GM23338 (cell line): Measurements from ENCODE around the gene OARD1. TPM values are rescaled to one million over a fixed set of nuclear protein-coding genes. Genes with fewer than 3 reads are reported as not detected.
A peak's percentile ranks its signal among the peaks of the same experiment; 100 is the strongest.

ENCODE experiments used
- ATAC-seq: fragments of 200-7000 bp; cut with Tn5 transposase; 3 replicates; pipeline ENCODE4 v1.9.1; 2020
- DNase-seq: peaks from one replicate; pipeline ENCODE4 v3.0.0-alpha.2; 2015; ENCODE audit warnings: low spot score
- H2AFZ ChIP-seq: fragments of 200-600 bp; sonication (generic); 2 replicates; pipeline ENCODE4 v1.8.0; 2016; ENCODE audit warnings: antibody characterized with exemption, mild to moderate bottlenecking, moderate library complexity
- H3F3A ChIP-seq: fragments of 200-600 bp; sonication (generic); replicated peaks from 2 replicates; pipeline ENCODE4 v1.8.0; 2017; ENCODE audit warnings: antibody characterized with exemption, mixed run types, low read depth
- H3K27ac ChIP-seq: fragments of 200-600 bp; sonication (generic); 2 replicates; pipeline ENCODE4 v1.6.1; 2016; ENCODE audit warnings: low read depth
- H3K27me3 ChIP-seq: fragments of 200-600 bp; sonication (generic); 2 replicates; pipeline ENCODE4 v1.8.0; 2016; ENCODE audit warnings: mild to moderate bottlenecking, mixed run types, moderate library complexity; ENCODE audit not compliant: insufficient read depth
- H3K36me3 ChIP-seq: fragments of 200-600 bp; sonication (generic); 2 replicates; pipeline ENCODE4 v1.8.0; 2016; ENCODE audit warnings: mild to moderate bottlenecking; ENCODE audit not compliant: insufficient read depth
- H3K4me1 ChIP-seq: fragments of 200-600 bp; sonication (generic); 2 replicates; pipeline ENCODE4 v1.8.0; 2016; ENCODE audit warnings: mild to moderate bottlenecking, moderate library complexity; ENCODE audit not compliant: insufficient read depth
- H3K4me2 ChIP-seq: fragments of 200-600 bp; sonication (generic); 2 replicates; pipeline ENCODE4 v1.7.1; 2017; ENCODE audit warnings: mixed run types
- H3K4me3 ChIP-seq: fragments of 200-600 bp; sonication (generic); 2 replicates; pipeline ENCODE4 v1.6.1; 2016; ENCODE audit warnings: mixed run types
- H3K79me2 ChIP-seq: fragments of 200-600 bp; sonication (generic); replicated peaks from 2 replicates; pipeline ENCODE4 v1.8.0; 2017; ENCODE audit warnings: mild to moderate bottlenecking; ENCODE audit not compliant: insufficient read depth
- H3K9me2 ChIP-seq: fragments of 200-600 bp; sonication (generic); 2 replicates; pipeline ENCODE4 v1.8.0; 2017; ENCODE audit not compliant: insufficient read depth
- H4K20me1 ChIP-seq: fragments of 200-600 bp; sonication (generic); replicated peaks from 2 replicates; pipeline ENCODE4 v1.8.0; 2017; ENCODE audit warnings: mild to moderate bottlenecking; ENCODE audit not compliant: insufficient read depth
- H3K27ac Mint-ChIP-seq: 2 replicates; pipeline ENCODE4 v1.8.0; 2020; ENCODE audit warnings: inconsistent platforms, mild to moderate bottlenecking, moderate library complexity, mixed read lengths
- H3K27me3 Mint-ChIP-seq: 3 replicates; pipeline ENCODE4 v1.8.0; 2022; ENCODE audit warnings: low read depth, mild to moderate bottlenecking, moderate library complexity, mixed read lengths, inconsistent platforms; ENCODE audit not compliant: insufficient read depth, poor library complexity
- H3K36me3 Mint-ChIP-seq: 3 replicates; pipeline ENCODE4 v1.8.0; 2021; ENCODE audit warnings: low read depth, mild to moderate bottlenecking, inconsistent platforms, moderate library complexity, mixed read lengths
- H3K4me1 Mint-ChIP-seq: 3 replicates; pipeline ENCODE4 v1.8.0; 2020; ENCODE audit warnings: mild to moderate bottlenecking, inconsistent platforms, mixed read lengths
- H3K4me3 Mint-ChIP-seq: 3 replicates; pipeline ENCODE4 v1.8.0; 2021; ENCODE audit warnings: moderate library complexity, mild to moderate bottlenecking, inconsistent platforms, mixed read lengths
- H3K9me3 Mint-ChIP-seq: 3 replicates; pipeline ENCODE4 v1.8.0; 2020; ENCODE audit warnings: moderate library complexity, mild to moderate bottlenecking, inconsistent platforms, mixed read lengths
- CREB1 ChIP-seq: fragments of 250-450 bp; sonication (Bioruptor Pico); IDR thresholded peaks from 2 replicates; pipeline ENCODE4 v1.5.0; 2020; ENCODE audit warnings: low read depth, mild to moderate bottlenecking, moderate library complexity
- EZH2 ChIP-seq: fragments of 200-600 bp; sonication (generic); IDR thresholded peaks from one replicate; pipeline ENCODE4 v1.8.0; 2017; ENCODE audit warnings: antibody characterized with exemption, mild to moderate bottlenecking, low read depth; ENCODE audit not compliant: unreplicated experiment
- EZH2phosphoT487 ChIP-seq: fragments of 200-600 bp; sonication (generic); IDR thresholded peaks from one replicate; pipeline ENCODE4 v1.8.1; 2018; ENCODE audit warnings: antibody characterized with exemption; ENCODE audit not compliant: unreplicated experiment
- JUNB ChIP-seq: IDR thresholded peaks from one replicate; pipeline ENCODE4 v1.6.1; 2016; ENCODE audit warnings: antibody characterized with exemption; ENCODE audit not compliant: unreplicated experiment
- NANOG ChIP-seq: IDR thresholded peaks from 2 replicates; pipeline ENCODE4 v1.6.1; 2016; ENCODE audit warnings: antibody characterized with exemption, borderline replicate concordance
- POLR2AphosphoS5 ChIP-seq: IDR thresholded peaks from 2 replicates; pipeline ENCODE4 v1.6.1; 2016; ENCODE audit warnings: antibody characterized with exemption, low read depth
- STAT1 ChIP-seq: IDR thresholded peaks from one replicate; pipeline ENCODE4 v1.6.1; 2016; ENCODE audit warnings: antibody characterized with exemption; ENCODE audit not compliant: unreplicated experiment
- ZNF114 ChIP-seq: fragments of 250-450 bp; sonication (Bioruptor Pico); IDR thresholded peaks from 2 replicates; pipeline ENCODE4 v1.5.0; 2020; ENCODE audit warnings: mild to moderate bottlenecking, moderate library complexity
- polyA plus RNA-seq: library from polyadenylated mRNA; unstranded; fragments of >200 nt; fragmentation: Nextera tagmentation; extraction: Ambion mirVana; gene quantifications from 2 replicates; pipeline ENCODE4 v1.2.1, GENCODE V29; 2016
- total RNA-seq: library from RNA; depleted of rRNA; stranded (reverse); fragments of >200 nt; shearing (Covaris generic); gene quantifications from 2 replicates; pipeline ENCODE4 v1.2.3, GENCODE V29; 2014
- TF ChIP-seq, protein P1 (sequence below): IDR thresholded peaks from 2 replicates; pipeline ENCODE4 v1.6.1; 2016; ENCODE audit warnings: antibody characterized with exemption
- TF ChIP-seq, protein P2 (sequence below): fragments of 250-450 bp; sonication (Bioruptor Pico); IDR thresholded peaks from 2 replicates; pipeline ENCODE4 v1.5.0; 2020; ENCODE audit warnings: mild to moderate bottlenecking, moderate library complexity
- TF ChIP-seq, protein P3 (sequence below): IDR thresholded peaks from one replicate; pipeline ENCODE4 v1.6.1; 2018; ENCODE audit warnings: antibody characterized with exemption; ENCODE audit not compliant: unreplicated experiment
- TF ChIP-seq, protein P4 (sequence below), 2 experiments: fragments of 200-600 bp in 1 of 2; sonication (generic) in 1 of 2; conservative IDR thresholded peaks; 2 replicates each; pipeline versions ENCODE4 v1.5.1 to v1.6.1; 2016 to 2017; ENCODE audit warnings: antibody characterized with exemption in 2 of 2, low read depth in 2 of 2, mild to moderate bottlenecking in 2 of 2, moderate library complexity in 1 of 2

The OARD1 gene
- total and polyA plus RNA-seq, 2 experiments from 2014 or later, result 25.9 to 60.8 TPM

DNA sequence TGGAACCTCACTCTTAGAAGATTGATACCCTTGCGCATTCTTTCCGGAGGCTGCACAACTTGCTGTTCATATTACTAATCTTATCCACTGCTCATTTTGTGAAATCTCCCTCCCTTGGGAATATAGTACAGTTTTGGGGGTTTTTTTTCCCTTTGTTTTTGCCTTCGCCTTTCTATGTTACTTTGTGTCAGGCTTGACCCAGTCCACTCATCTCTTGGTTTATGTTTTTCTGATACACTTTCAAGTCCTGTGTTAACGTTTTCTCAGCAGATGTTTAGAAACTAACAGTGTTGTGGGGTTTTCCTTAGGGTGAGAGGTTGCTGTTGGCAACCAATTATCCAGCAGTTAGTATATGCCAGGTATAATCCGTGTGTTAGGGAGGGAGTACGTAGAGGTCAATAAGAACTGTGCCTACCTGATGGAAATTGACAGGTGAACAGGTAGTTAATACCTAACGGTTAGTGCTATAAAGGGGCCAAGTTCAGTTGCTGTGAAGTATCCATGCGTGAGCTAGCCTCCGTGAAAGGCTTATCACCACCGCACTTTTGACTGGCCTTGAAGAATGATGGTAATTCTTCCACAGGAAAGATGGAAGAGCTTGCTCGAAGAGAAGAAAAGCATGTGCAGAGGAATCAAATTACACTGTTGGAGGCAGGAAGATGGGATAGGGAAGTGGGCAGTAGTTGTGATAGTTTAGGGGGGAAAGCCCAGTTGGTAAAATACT is 2.0 kb upstream of the OARD1 start:
- Histone ChIP-seq H3K9me2 (no peaks in the 10 kb centered on the region), H3K79me2 (peaks cover 65% of the 10 kb centered on the region), H3K27ac (peak overlapping the region; percentile 76), H3K36me3 (peaks cover 4% of the 10 kb centered on the region; the same call in 1 of the 2 replicates), H3F3A (peaks cover 2% of the 10 kb centered on the region; the same call in 1 of the 2 replicates), H3K27me3 (no peaks in the 10 kb centered on the region), H2AFZ (no peak overlapping the region), H3K4me3 (peak overlapping the region; percentile 66), H4K20me1 (peaks cover 21% of the 10 kb centered on the region; the same call in 1 of the 2 replicates), H3K4me1 (peaks cover 33% of the 10 kb centered on the region), H3K4me2 (peak overlapping the region; percentile 90)
- TF ChIP-seq NANOG (no peak), STAT1 (no peak), EZH2 (no peak), JUNB (no peak), ZNF114 (no peak), POLR2AphosphoS5 (no peak), CREB1 (CRISPR knock-in tag) (no peak), EZH2phosphoT487 (no peak)
- TF ChIP-seq, protein P1, sequence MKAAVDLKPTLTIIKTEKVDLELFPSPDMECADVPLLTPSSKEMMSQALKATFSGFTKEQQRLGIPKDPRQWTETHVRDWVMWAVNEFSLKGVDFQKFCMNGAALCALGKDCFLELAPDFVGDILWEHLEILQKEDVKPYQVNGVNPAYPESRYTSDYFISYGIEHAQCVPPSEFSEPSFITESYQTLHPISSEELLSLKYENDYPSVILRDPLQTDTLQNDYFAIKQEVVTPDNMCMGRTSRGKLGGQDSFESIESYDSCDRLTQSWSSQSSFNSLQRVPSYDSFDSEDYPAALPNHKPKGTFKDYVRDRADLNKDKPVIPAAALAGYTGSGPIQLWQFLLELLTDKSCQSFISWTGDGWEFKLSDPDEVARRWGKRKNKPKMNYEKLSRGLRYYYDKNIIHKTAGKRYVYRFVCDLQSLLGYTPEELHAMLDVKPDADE, result no peak
- TF ChIP-seq, protein P2, sequence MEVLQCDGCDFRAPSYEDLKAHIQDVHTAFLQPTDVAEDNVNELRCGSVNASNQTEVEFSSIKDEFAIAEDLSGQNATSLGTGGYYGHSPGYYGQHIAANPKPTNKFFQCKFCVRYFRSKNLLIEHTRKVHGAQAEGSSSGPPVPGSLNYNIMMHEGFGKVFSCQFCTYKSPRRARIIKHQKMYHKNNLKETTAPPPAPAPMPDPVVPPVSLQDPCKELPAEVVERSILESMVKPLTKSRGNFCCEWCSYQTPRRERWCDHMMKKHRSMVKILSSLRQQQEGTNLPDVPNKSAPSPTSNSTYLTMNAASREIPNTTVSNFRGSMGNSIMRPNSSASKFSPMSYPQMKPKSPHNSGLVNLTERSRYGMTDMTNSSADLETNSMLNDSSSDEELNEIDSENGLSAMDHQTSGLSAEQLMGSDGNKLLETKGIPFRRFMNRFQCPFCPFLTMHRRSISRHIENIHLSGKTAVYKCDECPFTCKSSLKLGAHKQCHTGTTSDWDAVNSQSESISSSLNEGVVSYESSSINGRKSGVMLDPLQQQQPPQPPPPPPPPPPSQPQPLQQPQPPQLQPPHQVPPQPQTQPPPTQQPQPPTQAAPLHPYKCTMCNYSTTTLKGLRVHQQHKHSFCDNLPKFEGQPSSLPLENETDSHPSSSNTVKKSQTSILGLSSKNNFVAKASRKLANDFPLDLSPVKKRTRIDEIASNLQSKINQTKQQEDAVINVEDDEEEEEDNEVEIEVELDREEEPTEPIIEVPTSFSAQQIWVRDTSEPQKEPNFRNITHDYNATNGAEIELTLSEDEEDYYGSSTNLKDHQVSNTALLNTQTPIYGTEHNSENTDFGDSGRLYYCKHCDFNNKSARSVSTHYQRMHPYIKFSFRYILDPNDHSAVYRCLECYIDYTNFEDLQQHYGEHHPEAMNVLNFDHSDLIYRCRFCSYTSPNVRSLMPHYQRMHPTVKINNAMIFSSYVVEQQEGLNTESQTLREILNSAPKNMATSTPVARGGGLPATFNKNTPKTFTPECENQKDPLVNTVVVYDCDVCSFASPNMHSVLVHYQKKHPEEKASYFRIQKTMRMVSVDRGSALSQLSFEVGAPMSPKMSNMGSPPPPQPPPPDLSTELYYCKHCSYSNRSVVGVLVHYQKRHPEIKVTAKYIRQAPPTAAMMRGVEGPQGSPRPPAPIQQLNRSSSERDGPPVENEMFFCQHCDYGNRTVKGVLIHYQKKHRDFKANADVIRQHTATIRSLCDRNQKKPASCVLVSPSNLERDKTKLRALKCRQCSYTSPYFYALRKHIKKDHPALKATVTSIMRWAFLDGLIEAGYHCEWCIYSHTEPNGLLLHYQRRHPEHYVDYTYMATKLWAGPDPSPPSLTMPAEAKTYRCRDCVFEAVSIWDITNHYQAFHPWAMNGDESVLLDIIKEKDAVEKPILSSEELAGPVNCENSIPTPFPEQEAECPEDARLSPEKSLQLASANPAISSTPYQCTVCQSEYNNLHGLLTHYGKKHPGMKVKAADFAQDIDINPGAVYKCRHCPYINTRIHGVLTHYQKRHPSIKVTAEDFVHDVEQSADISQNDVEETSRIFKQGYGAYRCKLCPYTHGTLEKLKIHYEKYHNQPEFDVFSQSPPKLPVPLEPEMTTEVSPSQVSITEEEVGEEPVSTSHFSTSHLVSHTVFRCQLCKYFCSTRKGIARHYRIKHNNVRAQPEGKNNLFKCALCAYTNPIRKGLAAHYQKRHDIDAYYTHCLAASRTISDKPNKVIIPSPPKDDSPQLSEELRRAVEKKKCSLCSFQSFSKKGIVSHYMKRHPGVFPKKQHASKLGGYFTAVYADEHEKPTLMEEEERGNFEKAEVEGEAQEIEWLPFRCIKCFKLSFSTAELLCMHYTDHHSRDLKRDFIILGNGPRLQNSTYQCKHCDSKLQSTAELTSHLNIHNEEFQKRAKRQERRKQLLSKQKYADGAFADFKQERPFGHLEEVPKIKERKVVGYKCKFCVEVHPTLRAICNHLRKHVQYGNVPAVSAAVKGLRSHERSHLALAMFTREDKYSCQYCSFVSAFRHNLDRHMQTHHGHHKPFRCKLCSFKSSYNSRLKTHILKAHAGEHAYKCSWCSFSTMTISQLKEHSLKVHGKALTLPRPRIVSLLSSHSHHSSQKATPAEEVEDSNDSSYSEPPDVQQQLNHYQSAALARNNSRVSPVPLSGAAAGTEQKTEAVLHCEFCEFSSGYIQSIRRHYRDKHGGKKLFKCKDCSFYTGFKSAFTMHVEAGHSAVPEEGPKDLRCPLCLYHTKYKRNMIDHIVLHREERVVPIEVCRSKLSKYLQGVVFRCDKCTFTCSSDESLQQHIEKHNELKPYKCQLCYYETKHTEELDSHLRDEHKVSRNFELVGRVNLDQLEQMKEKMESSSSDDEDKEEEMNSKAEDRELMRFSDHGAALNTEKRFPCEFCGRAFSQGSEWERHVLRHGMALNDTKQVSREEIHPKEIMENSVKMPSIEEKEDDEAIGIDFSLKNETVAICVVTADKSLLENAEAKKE (CRISPR knock-in tag), result no peak
- TF ChIP-seq, protein P3, sequence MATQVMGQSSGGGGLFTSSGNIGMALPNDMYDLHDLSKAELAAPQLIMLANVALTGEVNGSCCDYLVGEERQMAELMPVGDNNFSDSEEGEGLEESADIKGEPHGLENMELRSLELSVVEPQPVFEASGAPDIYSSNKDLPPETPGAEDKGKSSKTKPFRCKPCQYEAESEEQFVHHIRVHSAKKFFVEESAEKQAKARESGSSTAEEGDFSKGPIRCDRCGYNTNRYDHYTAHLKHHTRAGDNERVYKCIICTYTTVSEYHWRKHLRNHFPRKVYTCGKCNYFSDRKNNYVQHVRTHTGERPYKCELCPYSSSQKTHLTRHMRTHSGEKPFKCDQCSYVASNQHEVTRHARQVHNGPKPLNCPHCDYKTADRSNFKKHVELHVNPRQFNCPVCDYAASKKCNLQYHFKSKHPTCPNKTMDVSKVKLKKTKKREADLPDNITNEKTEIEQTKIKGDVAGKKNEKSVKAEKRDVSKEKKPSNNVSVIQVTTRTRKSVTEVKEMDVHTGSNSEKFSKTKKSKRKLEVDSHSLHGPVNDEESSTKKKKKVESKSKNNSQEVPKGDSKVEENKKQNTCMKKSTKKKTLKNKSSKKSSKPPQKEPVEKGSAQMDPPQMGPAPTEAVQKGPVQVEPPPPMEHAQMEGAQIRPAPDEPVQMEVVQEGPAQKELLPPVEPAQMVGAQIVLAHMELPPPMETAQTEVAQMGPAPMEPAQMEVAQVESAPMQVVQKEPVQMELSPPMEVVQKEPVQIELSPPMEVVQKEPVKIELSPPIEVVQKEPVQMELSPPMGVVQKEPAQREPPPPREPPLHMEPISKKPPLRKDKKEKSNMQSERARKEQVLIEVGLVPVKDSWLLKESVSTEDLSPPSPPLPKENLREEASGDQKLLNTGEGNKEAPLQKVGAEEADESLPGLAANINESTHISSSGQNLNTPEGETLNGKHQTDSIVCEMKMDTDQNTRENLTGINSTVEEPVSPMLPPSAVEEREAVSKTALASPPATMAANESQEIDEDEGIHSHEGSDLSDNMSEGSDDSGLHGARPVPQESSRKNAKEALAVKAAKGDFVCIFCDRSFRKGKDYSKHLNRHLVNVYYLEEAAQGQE, result no peak
- TF ChIP-seq, protein P4, sequence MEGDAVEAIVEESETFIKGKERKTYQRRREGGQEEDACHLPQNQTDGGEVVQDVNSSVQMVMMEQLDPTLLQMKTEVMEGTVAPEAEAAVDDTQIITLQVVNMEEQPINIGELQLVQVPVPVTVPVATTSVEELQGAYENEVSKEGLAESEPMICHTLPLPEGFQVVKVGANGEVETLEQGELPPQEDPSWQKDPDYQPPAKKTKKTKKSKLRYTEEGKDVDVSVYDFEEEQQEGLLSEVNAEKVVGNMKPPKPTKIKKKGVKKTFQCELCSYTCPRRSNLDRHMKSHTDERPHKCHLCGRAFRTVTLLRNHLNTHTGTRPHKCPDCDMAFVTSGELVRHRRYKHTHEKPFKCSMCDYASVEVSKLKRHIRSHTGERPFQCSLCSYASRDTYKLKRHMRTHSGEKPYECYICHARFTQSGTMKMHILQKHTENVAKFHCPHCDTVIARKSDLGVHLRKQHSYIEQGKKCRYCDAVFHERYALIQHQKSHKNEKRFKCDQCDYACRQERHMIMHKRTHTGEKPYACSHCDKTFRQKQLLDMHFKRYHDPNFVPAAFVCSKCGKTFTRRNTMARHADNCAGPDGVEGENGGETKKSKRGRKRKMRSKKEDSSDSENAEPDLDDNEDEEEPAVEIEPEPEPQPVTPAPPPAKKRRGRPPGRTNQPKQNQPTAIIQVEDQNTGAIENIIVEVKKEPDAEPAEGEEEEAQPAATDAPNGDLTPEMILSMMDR (conservative IDR thresholded peaks at IDR 0.05; ENCODE audit: low read depth in 2 of 2), result no peak
- ATAC-seq (no peak), DNase-seq (peak; percentile 24)
- H3K27me3 Mint-ChIP-seq, result peaks cover 11% of the 10 kb centered on the region
- H3K4me1 Mint-ChIP-seq, result peaks cover 31% of the 10 kb centered on the region
- peak overlapping the region; percentile 83 for H3K27ac Mint-ChIP-seq
- no peaks in the 10 kb centered on the region; the same call in 2 of the 3 replicates for H3K9me3 Mint-ChIP-seq
- peaks cover 16% of the 10 kb centered on the region for H3K36me3 Mint-ChIP-seq
- H3K4me3 Mint-ChIP-seq, result peak overlapping the region; percentile 91
